Skin epidermis (tissue), 12 donors: Measurements from ENCODE around the gene GOLGA2.
"Not testable (repeated sequence)": the region's sequence is repeated elsewhere in the genome, so short reads cannot be mapped to it uniquely, and the experiment has no call there.

Experiments used
- H3K27ac ChIP-seq, 21 experiments: fragments of 200-600 bp; sonication (generic) in 11 of 21; one replicate each; pipeline ENCODE4 v1.5.0; 2020; ENCODE audit warnings: mild to moderate bottlenecking in 3 of 21, inconsistent platforms in 2 of 21, moderate library complexity in 2 of 21
- H3K4me3 ChIP-seq, 7 experiments: fragments of 200-600 bp; sonication (generic) in 2 of 7; one replicate each; pipeline ENCODE4 v1.5.0; 2020; ENCODE audit warnings: inconsistent platforms in 2 of 7, mild to moderate bottlenecking in 2 of 7, moderate library complexity in 1 of 7

The GOLGA2 gene

GRCh38 chr9:128245421-128246151, 30.2 kb downstream of the GOLGA2 start:
- H3K4me3 ChIP-seq, result no peak overlapping the region
- peak overlapping the region in 18 of 21 experiments; percentile 13 to 92 (median 70) for H3K27ac ChIP-seq

DNA sequence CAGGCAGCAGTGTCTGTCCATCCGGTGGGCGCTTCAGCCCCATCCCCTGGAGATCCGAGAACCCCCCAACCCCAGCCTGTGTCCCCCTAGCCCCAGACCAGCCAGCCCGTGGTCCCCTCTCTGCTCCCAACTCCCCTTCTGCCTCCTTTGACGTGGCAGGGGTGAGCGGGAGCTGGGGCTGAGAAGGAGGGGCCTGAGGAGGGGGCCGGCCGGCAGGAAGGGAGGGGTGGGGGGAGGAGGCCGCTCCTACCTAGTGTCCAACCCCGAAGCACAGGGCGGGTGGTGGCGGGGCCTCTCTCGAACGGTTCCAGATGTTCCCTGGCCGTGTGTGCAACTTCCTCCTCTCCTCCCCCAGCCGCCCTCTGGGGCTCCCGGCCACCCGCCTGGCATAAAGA, 31.0 kb downstream of the GOLGA2 start:
- Histone ChIP-seq H3K27ac (peak overlapping the region in 20 of 21 experiments; percentile 51 to 92 (median 79)), H3K4me3 (peak overlapping the region; percentile 14 to 32 (median 25))

DNA sequence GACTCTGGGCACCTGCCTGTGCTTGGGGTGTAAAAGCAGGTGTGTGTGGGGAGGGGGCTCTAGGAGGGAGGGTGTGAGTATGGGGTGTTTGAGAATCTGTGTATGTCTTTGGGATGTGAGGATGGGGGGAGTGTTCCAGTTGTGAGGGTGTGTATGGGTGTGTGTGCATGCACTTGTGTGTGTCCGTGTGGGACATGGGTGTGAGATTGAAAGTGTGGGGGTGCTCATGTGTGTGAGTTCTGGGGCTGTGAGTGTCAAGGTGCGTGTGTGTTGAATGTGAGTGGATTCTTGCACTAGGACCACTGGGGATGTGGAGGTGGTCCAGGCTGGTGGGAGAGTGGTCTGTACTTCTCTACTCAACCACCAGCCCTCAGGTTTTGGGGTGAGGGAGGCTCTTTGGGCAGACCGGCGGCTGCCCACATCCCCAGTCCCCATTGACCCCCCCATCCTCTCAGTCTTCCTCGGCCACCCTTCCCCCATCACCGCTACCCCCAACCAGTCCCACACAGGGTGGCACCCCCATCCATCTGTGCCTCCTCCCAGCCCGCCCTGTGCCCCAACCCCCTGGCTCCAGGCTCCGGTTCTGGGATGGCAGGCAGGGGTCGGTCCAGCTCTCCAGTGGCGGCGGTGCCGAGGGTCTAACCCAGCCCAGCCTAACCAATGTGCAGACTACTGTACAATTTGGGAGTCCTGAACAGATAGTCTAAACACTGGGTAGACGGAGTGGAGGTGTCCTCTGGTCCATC, 31.5 kb downstream of the GOLGA2 start:
- peak overlapping the region in 20 of 21 experiments; percentile 51 to 92 (median 79) for H3K27ac ChIP-seq
- H3K4me3 ChIP-seq, result peak overlapping the region; percentile 14 to 32 (median 25)

DNA sequence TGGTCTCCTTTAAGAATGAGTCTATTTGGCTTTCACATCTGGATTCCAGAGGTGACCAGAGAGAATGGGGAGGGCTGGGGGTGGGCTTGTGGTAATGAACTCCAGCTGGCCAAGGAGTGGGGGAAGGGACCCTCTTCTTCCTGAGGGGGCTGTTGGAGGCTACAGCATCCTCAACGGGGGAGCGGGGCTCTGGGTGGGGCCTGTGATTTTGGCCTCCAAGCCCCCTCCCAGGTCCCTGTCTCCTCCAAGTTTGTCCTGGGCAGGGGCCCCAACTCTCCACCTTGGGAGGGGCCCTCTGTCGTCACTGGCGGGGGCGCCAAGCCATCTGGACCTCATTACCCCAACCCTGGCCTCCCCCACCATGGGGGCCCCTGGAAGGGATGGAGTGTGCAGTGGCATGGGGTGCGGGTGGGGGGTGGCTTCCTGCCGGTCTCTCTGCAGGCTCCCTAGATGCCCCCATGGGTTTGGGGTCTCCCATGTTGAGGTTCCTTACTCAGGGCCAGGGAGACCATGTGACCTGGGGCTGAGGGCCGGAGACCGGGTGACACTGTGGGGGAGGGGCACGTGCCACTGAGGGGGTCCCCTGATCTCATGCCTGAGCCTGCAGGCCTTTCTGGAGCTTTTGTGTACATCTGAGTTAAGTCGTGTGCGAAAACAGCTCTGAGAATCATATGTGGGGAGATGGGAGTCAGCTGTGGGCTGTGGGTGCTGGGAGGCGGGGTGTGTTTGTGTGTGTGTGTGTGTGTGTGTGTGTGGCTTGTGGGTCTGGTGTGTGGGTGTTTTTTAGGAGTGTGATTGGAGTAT, 32.4 kb downstream of the GOLGA2 start:
- H3K4me3 ChIP-seq, result peak overlapping the region in 3 of 7 experiments; percentile 23 to 32 (median 26)
- peak overlapping the region in 20 of 21 experiments; percentile 53 to 92 (median 77) for H3K27ac ChIP-seq

- Histone ChIP-seq H3K4me3 (no peak overlapping the region), H3K27ac (peak overlapping the region in 20 of 21 experiments; percentile 45 to 92 (median 77))
Observed at GRCh38 chr9:128242828-128243214, 33.0 kb downstream of the GOLGA2 start.

- peak overlapping the region in 18 of 21 experiments; percentile 4 to 92 (median 77) for H3K27ac ChIP-seq
- no peak overlapping the region for H3K4me3 ChIP-seq
Observed at GRCh38 chr9:128242124-128242523, 33.7 kb downstream of the GOLGA2 start.

- H3K27ac ChIP-seq, result peak overlapping the region in 10 of 21 experiments; percentile 4 to 83 (median 56)
- no peak overlapping the region for H3K4me3 ChIP-seq
Observed at GRCh38 chr9:128233817-128234406, 41.9 kb downstream of the GOLGA2 start.

- H3K4me3 ChIP-seq, result no peak overlapping the region
- peak overlapping the region in 16 of 21 experiments; percentile 12 to 83 (median 64) for H3K27ac ChIP-seq
Observed at GRCh38 chr9:128232528-128233428, 43.0 kb downstream of the GOLGA2 start.

DNA sequence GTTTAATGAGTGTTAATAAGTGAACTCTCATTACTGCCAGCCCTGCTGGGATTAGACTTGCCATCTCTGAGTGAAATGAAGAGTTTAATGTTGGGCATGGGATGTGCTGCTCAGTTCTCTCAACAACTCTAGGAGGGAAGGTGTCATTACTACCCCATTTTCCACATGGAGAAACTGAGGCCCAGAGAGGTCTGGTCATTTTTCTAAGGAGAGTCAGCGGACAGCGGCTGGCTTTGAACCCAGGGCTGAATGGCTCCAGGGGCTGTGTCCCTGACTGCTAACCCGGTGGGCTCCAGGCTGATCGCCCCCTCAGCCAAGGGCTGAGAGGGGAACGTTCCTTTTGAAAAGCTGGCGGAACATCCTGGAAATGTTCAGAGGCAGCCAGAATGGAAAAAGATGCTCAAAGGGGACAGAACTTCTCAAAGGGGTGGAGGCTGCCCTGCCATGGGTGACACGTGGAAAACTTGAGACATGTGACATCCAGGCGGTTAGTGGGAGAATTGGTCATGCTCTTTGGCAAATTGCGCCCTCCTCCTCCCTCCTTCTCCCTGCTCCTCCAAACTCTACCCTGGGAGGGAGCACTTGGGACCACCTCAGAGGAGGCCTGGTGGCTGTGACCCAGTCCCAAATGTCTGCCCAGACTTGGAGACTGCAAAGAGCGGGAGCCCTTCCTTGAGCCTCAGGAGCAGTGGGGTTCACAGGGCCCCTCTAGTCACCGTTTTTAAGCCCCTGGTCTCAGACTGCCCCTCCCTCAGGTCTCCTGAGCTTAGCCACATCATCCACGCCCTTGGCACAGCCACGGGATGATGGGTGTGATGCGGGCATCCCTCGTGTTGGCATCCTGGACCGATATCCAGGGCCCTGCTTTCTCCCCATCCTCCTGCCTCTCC, 43.9 kb downstream of the GOLGA2 start:
- no peak overlapping the region for H3K4me3 ChIP-seq
- H3K27ac ChIP-seq, result peak overlapping the region in 16 of 21 experiments; percentile 12 to 83 (median 64)

- H3K4me3 ChIP-seq, result not testable (repeated sequence)
- H3K27ac ChIP-seq, result peak overlapping the region in 6 of 21 experiments; percentile 7 to 83 (median 68)
Observed at GRCh38 chr9:128230897-128231296, 44.9 kb downstream of the GOLGA2 start.

- no peak overlapping the region for H3K27ac ChIP-seq
- no peak overlapping the region for H3K4me3 ChIP-seq
Observed at GRCh38 chr9:128226412-128226801, 49.4 kb downstream of the GOLGA2 start.

DNA sequence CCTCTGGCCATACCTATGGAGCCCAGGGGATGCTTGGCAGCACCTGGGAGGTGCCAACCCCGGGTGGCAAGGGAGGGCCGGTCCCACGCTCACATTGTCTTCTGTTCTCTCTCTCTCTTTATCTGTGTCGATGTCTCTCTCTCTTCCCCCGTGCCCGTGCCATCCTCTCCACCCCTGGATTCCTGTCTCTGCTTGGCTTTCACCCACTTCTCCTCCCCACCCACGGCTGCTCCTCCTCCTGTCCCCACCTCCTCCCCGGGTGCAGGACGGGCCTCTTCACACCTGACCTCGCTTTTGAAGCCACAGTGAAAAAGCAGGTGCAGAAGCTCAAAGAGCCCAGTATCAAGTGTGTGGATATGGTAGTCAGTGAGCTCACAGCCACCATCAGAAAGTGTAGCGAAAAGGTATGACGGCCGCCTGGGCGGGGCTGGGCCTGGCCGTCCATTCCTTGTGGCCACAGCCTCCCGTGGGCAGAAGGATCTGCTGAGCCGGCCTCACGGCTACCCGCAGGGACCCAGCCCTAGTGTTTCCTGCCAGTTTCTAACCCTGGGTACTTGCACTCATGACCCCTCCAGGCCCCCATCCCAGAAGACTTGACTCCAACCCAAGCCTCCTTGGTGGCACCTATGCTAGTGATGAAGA, 49.9 kb downstream of the GOLGA2 start:
- Histone ChIP-seq H3K4me3 (no peak overlapping the region), H3K27ac (no peak overlapping the region)

DNA sequence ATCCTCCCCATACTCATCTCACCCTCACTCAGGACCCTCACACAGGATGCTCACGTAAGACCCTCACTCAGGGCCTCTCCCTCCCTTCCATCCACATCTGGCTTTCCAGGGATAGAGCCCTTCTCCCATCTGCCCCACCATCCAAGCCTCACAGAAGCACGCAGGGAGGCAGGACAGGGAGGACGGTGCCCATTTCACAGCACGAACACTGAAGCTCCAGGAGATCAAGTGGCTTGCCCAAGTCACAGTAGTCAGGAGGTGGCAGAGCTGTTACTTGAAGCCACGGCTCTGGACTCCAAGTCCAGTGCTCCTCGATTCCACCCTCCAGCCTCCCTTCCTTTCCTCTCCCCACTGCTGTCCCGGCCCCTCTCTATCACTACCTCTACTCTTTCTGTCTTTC, 50.9 kb downstream of the GOLGA2 start:
- H3K27ac ChIP-seq, result no peak overlapping the region
- H3K4me3 ChIP-seq, result no peak overlapping the region

GRCh38 chr9:128222880-128223670, 52.7 kb downstream of the GOLGA2 start:
- no peak overlapping the region for H3K4me3 ChIP-seq
- no peak overlapping the region for H3K27ac ChIP-seq

DNA sequence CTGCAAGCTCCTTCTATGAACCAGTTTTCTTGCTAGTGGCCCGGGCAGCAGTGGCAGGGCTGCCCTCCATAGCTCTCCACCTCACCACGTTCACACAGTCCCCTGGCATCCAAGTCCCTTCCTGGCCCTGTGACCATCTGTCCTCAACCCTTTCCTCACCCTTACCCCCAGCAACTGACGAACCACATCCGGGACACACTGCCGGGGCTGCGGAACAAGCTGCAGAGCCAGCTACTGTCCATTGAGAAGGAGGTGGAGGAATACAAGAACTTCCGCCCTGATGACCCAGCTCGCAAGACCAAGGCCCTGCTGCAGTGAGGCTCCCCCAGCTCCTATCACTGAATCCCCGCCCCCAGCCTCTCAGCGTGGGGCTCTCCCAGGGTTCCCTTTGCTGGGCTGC, 53.8 kb downstream of the GOLGA2 start:
- Histone ChIP-seq H3K27ac (no peak overlapping the region), H3K4me3 (no peak overlapping the region)

- H3K4me3 ChIP-seq, result no peak overlapping the region
- no peak overlapping the region for H3K27ac ChIP-seq
Observed at GRCh38 chr9:128219831-128220230, 56.0 kb downstream of the GOLGA2 start.
